HG03457 (cell line): ENCODE measurements around the gene ZNF695.

ENCODE experiments used
- ATAC-seq: cut with Tn5 transposase; IDR thresholded peaks from one replicate; pipeline ENCODE4 v1.9.1; 2021; ENCODE audit warnings: moderate number of reproducible peaks; ENCODE audit not compliant: unreplicated experiment

ZNF695 gene

DNA sequence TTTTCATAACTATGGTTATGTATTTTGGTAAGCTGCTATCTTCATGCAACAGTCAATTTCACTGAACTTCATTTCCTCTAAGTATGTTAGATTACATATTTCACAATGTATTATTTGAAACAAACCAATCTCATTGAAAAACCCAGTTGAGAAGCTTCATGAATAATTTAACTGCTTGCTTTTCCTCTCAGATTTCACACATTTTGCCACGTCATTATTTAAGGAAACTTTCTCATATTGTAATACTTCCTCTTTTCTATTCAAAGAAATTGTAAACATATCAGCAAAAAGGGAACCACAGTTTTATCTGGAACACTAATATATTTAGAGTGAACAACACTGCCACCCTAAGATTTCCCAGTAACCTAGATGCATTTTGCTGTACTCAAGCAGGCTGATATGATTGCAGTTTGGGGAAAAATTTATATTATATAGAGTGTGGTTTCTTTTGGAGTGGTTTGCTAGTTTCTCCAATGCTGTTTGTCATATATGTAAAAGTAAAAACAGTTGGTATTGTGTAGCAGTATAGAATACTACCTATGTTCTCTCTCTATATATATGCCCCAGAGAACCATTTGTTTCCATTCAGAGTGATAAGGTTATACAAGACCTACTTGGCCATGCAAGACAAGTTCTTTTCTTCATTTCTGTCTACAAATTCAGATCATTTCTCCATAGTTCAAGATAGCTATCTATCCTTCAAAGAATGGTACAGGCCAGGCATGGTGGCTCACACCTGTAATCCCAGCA, 47.7 kb downstream of the ZNF695 start:
- no peak for ATAC-seq

DNA sequence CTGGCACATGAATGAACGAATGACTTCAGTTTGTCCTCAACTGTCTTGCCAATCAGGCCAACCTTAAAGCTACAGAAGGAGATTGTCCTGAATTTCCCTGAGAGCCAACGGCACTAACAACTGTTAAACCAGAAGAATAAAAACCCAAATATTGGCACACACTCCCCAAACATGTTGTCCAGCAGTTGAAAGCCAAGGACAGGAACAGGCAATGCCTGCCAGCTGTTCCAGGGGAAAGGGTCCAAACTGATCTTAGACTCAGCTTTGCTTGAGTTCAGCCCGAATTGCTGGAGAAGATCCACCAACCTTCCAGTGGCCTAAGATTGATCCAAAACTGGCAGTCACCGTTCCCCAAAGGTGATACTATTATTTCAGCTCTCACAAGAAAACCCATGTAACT, 53.7 kb downstream of the ZNF695 start:
- ATAC-seq = no peak

DNA sequence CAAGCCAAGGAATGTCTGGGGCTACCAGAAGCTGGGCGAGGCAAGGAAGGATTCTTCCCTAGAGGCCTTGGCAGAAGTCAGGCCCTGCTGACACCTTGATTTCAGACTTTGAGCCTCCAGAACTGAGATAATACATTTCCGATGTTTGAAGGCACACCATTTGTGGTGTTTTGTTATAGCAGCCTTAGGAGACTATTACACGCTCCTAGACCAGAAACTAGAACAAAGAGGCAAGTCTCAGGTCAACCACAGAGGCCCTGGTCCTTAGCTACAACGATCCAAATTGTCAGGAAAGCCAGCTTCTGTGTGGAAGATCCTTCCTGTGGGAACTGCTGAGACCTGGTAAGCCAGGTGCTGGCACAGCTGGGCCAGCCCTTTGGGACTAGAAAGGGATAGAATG, 56.4 kb downstream of the ZNF695 start:
- ATAC-seq = no peak

DNA sequence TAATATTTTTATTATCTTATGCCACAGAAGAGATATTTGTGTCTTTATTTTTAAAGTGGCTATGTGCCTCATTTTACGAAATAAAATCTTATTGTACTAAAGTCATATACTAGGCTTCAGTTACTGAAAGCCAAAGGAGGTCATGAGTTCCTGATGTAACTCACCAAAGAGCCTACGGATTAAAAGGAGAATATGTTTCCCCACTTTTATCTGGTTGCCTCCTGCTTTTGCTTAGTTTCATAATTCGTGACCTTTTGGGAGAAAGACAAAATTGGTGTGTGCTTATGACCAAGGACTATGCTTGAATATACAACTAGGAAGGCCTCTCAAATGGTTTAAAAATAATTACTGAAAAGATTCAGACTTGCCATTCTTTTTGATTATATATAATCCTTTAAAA, 57.9 kb downstream of the ZNF695 start:
- ATAC-seq = no peak

DNA sequence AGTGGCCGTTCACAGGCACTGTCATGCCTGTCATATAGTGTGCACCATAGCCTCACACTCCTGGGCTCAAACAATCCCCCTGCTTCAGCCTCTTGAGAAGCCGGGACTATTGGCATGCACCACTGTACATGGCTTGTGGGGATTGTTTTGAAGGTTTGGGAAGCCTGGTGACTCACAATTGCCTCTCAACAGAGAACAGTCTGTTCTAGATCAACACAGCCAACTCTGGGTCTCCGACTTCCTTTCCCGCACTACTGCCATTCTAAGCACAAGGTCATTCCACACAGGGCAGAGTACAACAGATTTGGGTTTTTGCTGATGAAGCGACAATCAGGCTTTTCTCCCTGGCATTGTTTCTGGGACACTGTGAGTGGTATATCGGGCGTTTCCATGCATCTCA, 60.6 kb downstream of the ZNF695 start:
- no peak for ATAC-seq

DNA sequence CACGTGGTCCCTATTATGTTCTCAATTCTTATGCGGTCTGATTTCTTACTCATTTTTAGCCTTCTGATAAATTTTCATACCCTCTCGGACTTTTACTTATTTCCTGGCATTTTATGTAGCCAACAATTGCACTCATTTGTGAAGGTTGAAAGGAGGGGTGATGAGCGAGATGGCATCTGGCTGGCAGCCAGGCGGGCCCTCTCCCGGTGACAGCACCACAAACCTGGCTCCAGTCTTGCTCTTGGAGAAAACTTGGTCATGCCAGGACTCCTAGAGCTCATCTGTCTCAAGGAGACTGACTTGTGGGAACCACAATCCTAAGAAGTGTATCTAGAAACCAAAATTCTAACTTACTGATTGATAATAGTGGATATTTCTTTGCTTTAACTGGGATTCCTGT, 61.5 kb downstream of the ZNF695 start:
- ATAC-seq = no peak
